GM12878 (cell line): ENCODE results near the gene ATP8B1. TPM values are rescaled to one million over a fixed set of nuclear protein-coding genes. Genes with fewer than 3 reads are reported as not detected.

Source experiments
- ATAC-seq: fragments of 200-7000 bp; cut with Tn5 transposase; 3 replicates; pipeline ENCODE4 v1.9.1; 2020; ENCODE audit warnings: mild to moderate bottlenecking, moderate library complexity
- BruUV-seq: library from RNA; stranded (reverse); fragments of 400-500 nt; replicated peaks from 2 replicates; lab custom pipeline; 2021; lab: Mats Ljungman, UMichigan
- CTCF ChIA-PET: fragments of 300-600 bp; sonication (Branson Sonifier 250); formaldehyde crosslinking; extraction: SDS; loops from one replicate; lab custom pipeline; 2021; ENCODE audit warnings: inconsistent platforms; lab: Yijun Ruan, JAX
- POLR2A ChIA-PET: fragments of 350-600 bp; formaldehyde crosslinking; extraction: SDS; loops from one replicate; lab custom pipeline; 2021; ENCODE audit warnings: inconsistent platforms; lab: Charles Lee
- RAD21 ChIA-PET: fragments of 300-600 bp; sonication (Branson Sonifier 250); formaldehyde crosslinking; loops from one replicate; lab custom pipeline; 2023; ENCODE audit warnings: antibody characterized with exemption; ENCODE audit not compliant: unreplicated experiment; lab: Charles Lee
- SMC1A ChIA-PET: fragments of 300-600 bp; sonication (Branson Sonifier 250); formaldehyde crosslinking; loops from one replicate; lab custom pipeline; 2023; ENCODE audit not compliant: unreplicated experiment, uncharacterized antibody; lab: Charles Lee
- DNase-seq: peaks from one replicate; pipeline ENCODE4 v3.0.0-alpha.2; 2011; ENCODE audit warnings: low read depth, low spot score
- FAIRE-seq: peaks from 3 replicates; lab custom pipeline; 2011; peaks lifted over from hg19 to GRCh38; lab: Jason Lieb, UNC
- H2AFZ ChIP-seq: 2 replicates; pipeline ENCODE4 v1.6.0; 2011; ENCODE audit warnings: low read depth, low read length, control low read depth; ENCODE audit not compliant: control insufficient read depth
- H3K27ac ChIP-seq: 2 replicates; pipeline ENCODE4 v1.5.1; 2011; ENCODE audit warnings: control low read depth; ENCODE audit not compliant: control insufficient read depth, insufficient read depth
- H3K27me3 ChIP-seq, 2 experiments: replicated peaks in 1 of 2; 2 replicates each; pipeline versions ENCODE4 v1.6.0 to v1.6.1; 2011; ENCODE audit warnings: low read length in 1 of 2; ENCODE audit not compliant: control insufficient read depth in 2 of 2, insufficient read depth in 2 of 2
- H3K36me3 ChIP-seq, 2 experiments: 2 replicates each; pipeline ENCODE4 v1.5.1; 2011; ENCODE audit warnings: low read length in 1 of 2; ENCODE audit not compliant: control insufficient read depth in 2 of 2, insufficient read depth in 2 of 2
- H3K4me1 ChIP-seq: 2 replicates; pipeline ENCODE4 v1.6.1; 2011; ENCODE audit warnings: mild to moderate bottlenecking, low read length, moderate library complexity, mixed read lengths; ENCODE audit not compliant: control insufficient read depth, insufficient read depth
- H3K4me2 ChIP-seq: 2 replicates; pipeline ENCODE4 v1.6.0; 2011; ENCODE audit warnings: control low read depth; ENCODE audit not compliant: control insufficient read depth, insufficient read depth
- H3K4me3 ChIP-seq: fragments of 200-600 bp; sonication (generic); 2 replicates; pipeline ENCODE4 v1.5.1; 2016
- H3K79me2 ChIP-seq: 2 replicates; pipeline ENCODE4 v1.6.0; 2011; ENCODE audit warnings: low read length; ENCODE audit not compliant: control insufficient read depth, insufficient read depth
- H3K9ac ChIP-seq: 2 replicates; pipeline ENCODE4 v1.8.0; 2011; ENCODE audit warnings: low read length, control low read depth, mixed read lengths; ENCODE audit not compliant: control insufficient read depth, insufficient read depth
- H3K9me3 ChIP-seq: replicated peaks from 3 replicates; pipeline ENCODE4 v1.5.1; 2011; ENCODE audit warnings: mild to moderate bottlenecking, low read length; ENCODE audit not compliant: control insufficient read depth, insufficient read depth
- H4K20me1 ChIP-seq: 2 replicates; pipeline ENCODE4 v1.6.0; 2011; ENCODE audit not compliant: control insufficient read depth, insufficient read depth
- CBX3 ChIP-seq: fragments of 200-600 bp; sonication (generic); IDR thresholded peaks from 2 replicates; pipeline ENCODE4 v1.6.1; 2016; ENCODE audit warnings: low read depth, borderline replicate concordance
- DPF2 ChIP-seq: fragments of 450-650 bp; IDR thresholded peaks from 2 replicates; pipeline ENCODE4 v1.6.1; 2017; ENCODE audit warnings: mild to moderate bottlenecking
- RUNX3 ChIP-seq: IDR thresholded peaks from 2 replicates; pipeline ENCODE4 v1.6.1; 2012; ENCODE audit warnings: low read length, inconsistent platforms
- SMAD5 ChIP-seq: IDR thresholded peaks from 2 replicates; pipeline ENCODE4 v1.6.1; 2016; ENCODE audit warnings: antibody characterized with exemption, low read depth
- SMARCA5 ChIP-seq: fragments of 450-650 bp; IDR thresholded peaks from 2 replicates; pipeline ENCODE4 v1.6.1; 2017; ENCODE audit warnings: mild to moderate bottlenecking
- SMC3 ChIP-seq: IDR thresholded peaks from 2 replicates; pipeline ENCODE4 v1.6.1; 2011; ENCODE audit warnings: low read length, improper control_type of control experiment, borderline replicate concordance
- ZNF24 ChIP-seq: fragments of 450-650 bp; IDR thresholded peaks from 2 replicates; pipeline ENCODE4 v1.6.1; 2017; ENCODE audit warnings: antibody characterized with exemption, mild to moderate bottlenecking
- WGBS: methylation state at CpG from one replicate; pipeline ENCODE4 v1.1.6; 2016; ENCODE audit warnings: low lambda C conversion rate; ENCODE audit not compliant: insufficient replicate concordance, insufficient coverage; ENCODE audit errors: missing lambda C conversion rate; 5-methylcytosine and 5-hydroxymethylcytosine counted together
- in situ Hi-C: fragments of 300-500 bp; cut with MboI; formaldehyde crosslinking; loops from 9 replicates; pipeline ENCODE4 v1.14.3; 2018; ENCODE audit warnings: mixed read lengths
- intact Hi-C: fragments of 100-400 bp; cut with micrococcal nuclease; formaldehyde crosslinking; loops from one replicate; pipeline ENCODE4 v1.14.2; 2022; ENCODE audit not compliant: unreplicated experiment
- polyA plus RNA-seq, 11 experiments: library from polyadenylated mRNA; depleted of rRNA in 4 of 11; unstranded in 6 of 11; stranded (reverse) in 5 of 11; fragments of >200 nt; fragmentation: Nextera tagmentation in 4 of 11; fragmentation: Illumina TruSeq in 1 of 11; extraction: Ambion mirVana in 4 of 11; extraction: Trizol in 1 of 11; gene quantifications; 1 replicate in 1 of 11; 2 replicates in 10 of 11; pipeline versions ENCODE4 v1.2.1 to v1.2.3, GENCODE V29; 2011 to 2016; ENCODE audit warnings: inconsistent platforms in 2 of 11, missing spikeins in 2 of 11, low read depth in 1 of 11
- total RNA-seq, 4 experiments: library from RNA; depleted of rRNA in 3 of 4; stranded (reverse); fragments of >200 nt in 3 of 4; fragmentation: Illumina TruSeq in 1 of 4; extraction: Trizol in 1 of 4; gene quantifications; 2 replicates each; pipeline versions ENCODE4 v1.2.1 to v1.2.3, GENCODE V29; 2013 to 2021
- TF ChIP-seq, protein P1 (sequence below): IDR thresholded peaks from 2 replicates; pipeline ENCODE4 v1.6.1; 2011; ENCODE audit warnings: low read depth, low read length, improper control_type of control experiment, borderline replicate concordance
- TF ChIP-seq, protein P2 (sequence below): fragments of 450-650 bp; IDR thresholded peaks from 2 replicates; pipeline ENCODE4 v1.6.1; 2016; ENCODE audit warnings: mild to moderate bottlenecking, moderate library complexity, borderline replicate concordance

ATP8B1 gene
- total and polyA plus RNA-seq, 10 of the 15 experiments (the other 5 are each of a cell fraction or from before 2014, with no cell fraction given), result 0.03 to 0.37 (median 0.11) TPM

DNA sequence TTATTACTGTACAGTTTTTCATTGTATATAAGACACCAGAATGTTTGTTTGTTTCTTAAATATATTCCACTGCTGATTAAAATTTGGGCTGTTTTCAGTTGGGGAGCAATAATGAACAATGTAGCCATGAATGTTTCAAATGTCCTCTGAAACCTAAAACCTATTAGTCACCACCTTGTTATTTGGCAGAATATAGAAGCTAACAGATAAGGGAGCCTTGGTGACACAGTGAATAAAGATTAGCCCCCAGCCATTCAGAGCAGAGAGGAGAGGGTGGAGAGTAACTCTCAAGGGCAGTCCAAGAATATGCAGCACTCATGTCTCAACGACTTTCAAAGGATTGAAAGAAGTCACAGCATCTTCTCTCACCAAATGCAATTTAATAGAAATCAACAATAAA lies 43.1 kb upstream of the ATP8B1 start:
- Histone ChIP-seq H3K4me1 (peaks cover 9% of the 10 kb centered on the region), H3K4me3 (no peak overlapping the region), H4K20me1 (no peaks in the 10 kb centered on the region), H3K9ac (no peak overlapping the region), H3K9me3 (no peaks in the 10 kb centered on the region; the same call in 2 of the 3 replicates), H3K27me3 (peaks cover 2 to 4% of the 10 kb centered on the region in 2 experiments), H3K79me2 (no peaks in the 10 kb centered on the region), H3K4me2 (no peak overlapping the region), H3K36me3 (no peaks in the 10 kb centered on the region), H3K27ac (no peak overlapping the region), H2AFZ (no peak overlapping the region)
- CTCF ChIA-PET, result interaction anchor here (0.9 kb wide), 1 partner anchor 13 kb away, joined by 3 read pairs; no protein-coding TSS in a partner anchor
- SMC1A ChIA-PET, result no interaction called here
- no TSS peak for BruUV-seq
- RAD21 ChIA-PET, result no interaction called here
- FAIRE-seq (no peak), DNase-seq (no peak), ATAC-seq (no peak)
- intact Hi-C loops (no loop called here), in situ Hi-C loops (loop anchor here (25.0 kb wide), 1 partner anchor 209 kb away; no protein-coding TSS in a partner anchor)
- TF ChIP-seq DPF2, result no peak
- TF ChIP-seq, protein P1, sequence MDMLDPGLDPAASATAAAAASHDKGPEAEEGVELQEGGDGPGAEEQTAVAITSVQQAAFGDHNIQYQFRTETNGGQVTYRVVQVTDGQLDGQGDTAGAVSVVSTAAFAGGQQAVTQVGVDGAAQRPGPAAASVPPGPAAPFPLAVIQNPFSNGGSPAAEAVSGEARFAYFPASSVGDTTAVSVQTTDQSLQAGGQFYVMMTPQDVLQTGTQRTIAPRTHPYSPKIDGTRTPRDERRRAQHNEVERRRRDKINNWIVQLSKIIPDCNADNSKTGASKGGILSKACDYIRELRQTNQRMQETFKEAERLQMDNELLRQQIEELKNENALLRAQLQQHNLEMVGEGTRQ, result no peak
- TF ChIP-seq SMAD5, result no peak
- no peak for TF ChIP-seq SMC3
- TF ChIP-seq ZNF24, result no peak
- no peak for TF ChIP-seq SMARCA5
- no peak for TF ChIP-seq RUNX3
- TF ChIP-seq CBX3, result no peak
- TF ChIP-seq, protein P2, sequence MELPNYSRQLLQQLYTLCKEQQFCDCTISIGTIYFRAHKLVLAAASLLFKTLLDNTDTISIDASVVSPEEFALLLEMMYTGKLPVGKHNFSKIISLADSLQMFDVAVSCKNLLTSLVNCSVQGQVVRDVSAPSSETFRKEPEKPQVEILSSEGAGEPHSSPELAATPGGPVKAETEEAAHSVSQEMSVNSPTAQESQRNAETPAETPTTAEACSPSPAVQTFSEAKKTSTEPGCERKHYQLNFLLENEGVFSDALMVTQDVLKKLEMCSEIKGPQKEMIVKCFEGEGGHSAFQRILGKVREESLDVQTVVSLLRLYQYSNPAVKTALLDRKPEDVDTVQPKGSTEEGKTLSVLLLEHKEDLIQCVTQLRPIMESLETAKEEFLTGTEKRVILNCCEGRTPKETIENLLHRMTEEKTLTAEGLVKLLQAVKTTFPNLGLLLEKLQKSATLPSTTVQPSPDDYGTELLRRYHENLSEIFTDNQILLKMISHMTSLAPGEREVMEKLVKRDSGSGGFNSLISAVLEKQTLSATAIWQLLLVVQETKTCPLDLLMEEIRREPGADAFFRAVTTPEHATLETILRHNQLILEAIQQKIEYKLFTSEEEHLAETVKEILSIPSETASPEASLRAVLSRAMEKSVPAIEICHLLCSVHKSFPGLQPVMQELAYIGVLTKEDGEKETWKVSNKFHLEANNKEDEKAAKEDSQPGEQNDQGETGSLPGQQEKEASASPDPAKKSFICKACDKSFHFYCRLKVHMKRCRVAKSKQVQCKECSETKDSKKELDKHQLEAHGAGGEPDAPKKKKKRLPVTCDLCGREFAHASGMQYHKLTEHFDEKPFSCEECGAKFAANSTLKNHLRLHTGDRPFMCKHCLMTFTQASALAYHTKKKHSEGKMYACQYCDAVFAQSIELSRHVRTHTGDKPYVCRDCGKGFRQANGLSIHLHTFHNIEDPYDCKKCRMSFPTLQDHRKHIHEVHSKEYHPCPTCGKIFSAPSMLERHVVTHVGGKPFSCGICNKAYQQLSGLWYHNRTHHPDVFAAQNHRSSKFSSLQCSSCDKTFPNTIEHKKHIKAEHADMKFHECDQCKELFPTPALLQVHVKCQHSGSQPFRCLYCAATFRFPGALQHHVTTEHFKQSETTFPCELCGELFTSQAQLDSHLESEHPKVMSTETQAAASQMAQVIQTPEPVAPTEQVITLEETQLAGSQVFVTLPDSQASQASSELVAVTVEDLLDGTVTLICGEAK, result no peak
- WGBS, result 42% methylated on average over 1 of the region's 1 CpG
- POLR2A ChIA-PET, result no interaction called here
